Epithelial cell of esophagus (primary cell): ENCODE measurements around the gene CTDP1.
"Not testable (repeated sequence)": the region's sequence is repeated elsewhere in the genome, so short reads cannot be mapped to it uniquely, and the experiment has no call there.

ENCODE experiments used
- DNase-seq: peaks from one replicate; pipeline ENCODE4 v3.0.0; 2010; ENCODE audit warnings: low read depth
- H3K4me3 ChIP-seq: 2 replicates; pipeline ENCODE4 v1.5.1; 2011; ENCODE audit warnings: mild to moderate bottlenecking, low read length, control low read depth
- CTCF ChIP-seq: IDR thresholded peaks from 2 replicates; pipeline ENCODE4 v1.5.1; 2011; ENCODE audit warnings: low read depth, mild to moderate bottlenecking, low read length, control low read depth, inconsistent platforms; ENCODE audit not compliant: insufficient read depth; ENCODE audit errors: missing control alignments

CTDP1 gene

GRCh38 chr18:79744625-79745024, 65.0 kb downstream of the CTDP1 start:
- no peak for DNase-seq
- no peak for TF ChIP-seq CTCF

GRCh38 chr18:79746730-79747129, 67.1 kb downstream of the CTDP1 start:
- no peak for DNase-seq
- TF ChIP-seq CTCF, result no peak
- H3K4me3 ChIP-seq, result no peak overlapping the region

More at GRCh38 chr18:79744625-79745024, 65.0 kb downstream of the CTDP1 start:
- no peak overlapping the region for H3K4me3 ChIP-seq

- H3K4me3 ChIP-seq, result no peak overlapping the region
- TF ChIP-seq CTCF, result no peak
- DNase-seq, result no peak
Measured at GRCh38 chr18:79747156-79747845, 67.7 kb downstream of the CTDP1 start.

- DNase-seq, result no peak
- no peak for TF ChIP-seq CTCF
- H3K4me3 ChIP-seq, result no peak overlapping the region
Measured at GRCh38 chr18:79748321-79749180, 68.9 kb downstream of the CTDP1 start.

- H3K4me3 ChIP-seq, result no peak overlapping the region
- no peak for DNase-seq
- no peak for TF ChIP-seq CTCF
Measured at GRCh38 chr18:79749251-79750191, 69.9 kb downstream of the CTDP1 start.

- no peak for TF ChIP-seq CTCF
- no peak for DNase-seq
- no peak overlapping the region for H3K4me3 ChIP-seq
Measured at GRCh38 chr18:79750980-79751571, 71.5 kb downstream of the CTDP1 start.

GRCh38 chr18:79751918-79752578, 72.4 kb downstream of the CTDP1 start:
- DNase-seq, H3K4me3 ChIP-seq: not testable (repeated sequence)

GRCh38 chr18:79752946-79753345, 73.3 kb downstream of the CTDP1 start:
- DNase-seq, result not testable (repeated sequence)

More at GRCh38 chr18:79752946-79753345, 73.3 kb downstream of the CTDP1 start:
- not testable (repeated sequence) for H3K4me3 ChIP-seq
